Smooth muscle cell of the brain vasculature (primary cell): Measurements from ENCODE around the gene AHSA1.

Experiments
- DNase-seq: peaks from one replicate; pipeline ENCODE4 v3.0.0-alpha.2; 2012; ENCODE audit warnings: low read depth, low spot score

The AHSA1 gene

GRCh38 chr14:77508876-77509275 is 51.0 kb downstream of the AHSA1 start:
- no peak for DNase-seq

- no peak for DNase-seq
Measured at GRCh38 chr14:77509366-77509765, 51.5 kb downstream of the AHSA1 start.

DNA sequence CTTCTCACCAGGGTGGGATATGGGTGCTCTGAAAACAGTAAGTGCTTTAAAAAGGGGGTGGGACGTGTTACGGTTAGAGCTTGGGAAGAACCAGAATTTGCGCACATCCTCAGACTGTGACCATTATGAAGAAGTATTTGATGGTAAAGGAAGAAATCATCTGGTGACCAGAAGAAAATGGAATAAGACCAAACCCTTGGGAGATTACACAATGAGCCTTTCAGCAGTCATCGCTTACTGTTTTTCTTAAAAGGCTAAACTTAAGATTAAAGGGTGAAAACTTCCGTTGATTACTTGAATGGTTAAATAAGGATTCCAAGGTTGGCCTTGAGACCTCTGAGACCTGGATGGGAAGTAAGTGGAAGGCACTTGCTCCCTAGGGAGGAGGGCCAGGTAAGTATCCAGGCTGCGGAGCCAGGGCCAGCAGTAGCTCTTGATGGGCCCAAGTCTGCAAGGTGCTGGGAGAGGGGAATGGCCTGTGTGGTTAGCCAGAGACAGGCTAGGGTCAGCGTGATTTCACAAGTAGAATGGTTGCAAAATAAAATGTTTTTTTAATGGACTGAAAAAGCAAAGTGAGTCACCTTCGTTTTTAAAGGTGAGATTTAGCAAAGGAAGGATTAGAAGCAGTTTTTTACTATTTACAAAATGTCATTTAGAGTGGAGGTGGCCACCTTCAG is 53.7 kb downstream of the AHSA1 start:
- no peak for DNase-seq

DNA sequence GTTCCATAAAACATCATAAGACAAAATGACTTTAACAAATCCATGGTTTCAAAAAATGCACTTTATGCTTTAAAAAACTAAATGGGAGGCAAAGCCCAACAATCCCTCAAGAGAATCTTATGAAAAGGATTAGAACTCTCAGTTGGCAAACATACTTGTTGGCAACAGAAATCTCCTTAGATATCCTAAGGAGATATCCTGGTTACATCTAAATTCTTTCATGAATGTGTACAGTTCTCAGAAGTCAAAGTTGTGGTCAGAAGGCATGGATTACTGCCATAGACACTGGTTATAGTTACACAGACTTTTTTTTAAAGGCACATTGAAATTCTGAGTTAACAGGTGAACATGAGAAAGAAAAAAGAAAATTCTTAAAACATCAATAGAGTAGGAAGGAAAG is 58.2 kb downstream of the AHSA1 start:
- DNase-seq = no peak
